ENCODE data around the gene ZFP36L2. TPM values are rescaled to one million over a fixed set of nuclear protein-coding genes. Genes with fewer than 3 reads are reported as not detected.

The ZFP36L2 gene
- total RNA-seq, 1 donor from 2014 or later: 62.1 TPM

GRCh38 chr2:43259512-43259911 is 33.1 kb upstream of the ZFP36L2 start:
- intact Hi-C loops (cut with micrococcal nuclease): no loop called here
- DNase-seq (no peak), ATAC-seq (ENCODE audit: low read depth) (no peak)
- no peak for TF ChIP-seq CTCF (IDR thresholded peaks at IDR 0.05)
- ChIA-PET POLR2A (no interaction called here), CTCF (no interaction called here)
- Mint-ChIP-seq H3K4me1 (no peaks in the 10 kb centered on the region), H3K27me3 (no peaks in the 10 kb centered on the region), H3K9me3 (no peaks in the 10 kb centered on the region), H3K36me3 (ENCODE audit: low read depth) (peaks cover 42% of the 10 kb centered on the region), H3K27ac (no peak overlapping the region), H3K4me3 (no peak overlapping the region)

- Mint-ChIP-seq H3K27ac (no peak overlapping the region), H3K9me3 (no peaks in the 10 kb centered on the region), H3K36me3 (ENCODE audit: low read depth) (peaks cover 38% of the 10 kb centered on the region), H3K27me3 (no peaks in the 10 kb centered on the region), H3K4me3 (no peak overlapping the region), H3K4me1 (no peaks in the 10 kb centered on the region)
- ChIA-PET POLR2A (no interaction called here), CTCF (no interaction called here)
- DNase-seq: no peak
- TF ChIP-seq CTCF (IDR thresholded peaks at IDR 0.05): no peak
- no peak for ATAC-seq (ENCODE audit: low read depth)
- intact Hi-C loops (cut with micrococcal nuclease): no loop called here
These were observed 32.2 kb upstream of the ZFP36L2 start for GRCh38 chr2:43258547-43259156.

GRCh38 chr2:43255296-43255910 is 29.0 kb upstream of the ZFP36L2 start:
- no peak overlapping the region for H3K27ac Mint-ChIP-seq
- TF ChIP-seq CTCF (IDR thresholded peaks at IDR 0.05): no peak
- intact Hi-C loops (cut with micrococcal nuclease): no loop called here
- H3K4me3 Mint-ChIP-seq: no peak overlapping the region
- no peaks in the 10 kb centered on the region for H3K4me1 Mint-ChIP-seq
- ChIA-PET POLR2A (no interaction called here), CTCF (no interaction called here)
- no peaks in the 10 kb centered on the region for H3K27me3 Mint-ChIP-seq
- peaks cover 32% of the 10 kb centered on the region for H3K36me3 Mint-ChIP-seq (ENCODE audit: low read depth)
- no peak for ATAC-seq (ENCODE audit: low read depth)
- H3K9me3 Mint-ChIP-seq: no peaks in the 10 kb centered on the region
- no peak for DNase-seq

- POLR2A ChIA-PET: interaction anchor here (1.0 kb wide), 1 partner anchor 14 kb away, joined by 3 read pairs; no protein-coding TSS in a partner anchor
- CTCF ChIA-PET: no interaction called here
- peaks cover 39% of the 10 kb centered on the region for H3K36me3 Mint-ChIP-seq (ENCODE audit: low read depth)
- DNase-seq (no peak), ATAC-seq (ENCODE audit: low read depth) (no peak)
- H3K27ac Mint-ChIP-seq: peak overlapping the region; percentile 6
- H3K9me3 Mint-ChIP-seq: no peaks in the 10 kb centered on the region
- intact Hi-C loops (cut with micrococcal nuclease): no loop called here
- H3K27me3 Mint-ChIP-seq: no peaks in the 10 kb centered on the region
- no peak overlapping the region for H3K4me3 Mint-ChIP-seq
- H3K4me1 Mint-ChIP-seq: no peaks in the 10 kb centered on the region
- TF ChIP-seq CTCF (IDR thresholded peaks at IDR 0.05): no peak
These were observed 27.9 kb upstream of the ZFP36L2 start for GRCh38 chr2:43254331-43254730.

GRCh38 chr2:43251171-43251731 is 24.8 kb upstream of the ZFP36L2 start:
- no peaks in the 10 kb centered on the region for H3K27me3 Mint-ChIP-seq
- POLR2A ChIA-PET: no interaction called here
- H3K4me3 Mint-ChIP-seq: no peak overlapping the region
- intact Hi-C loops (cut with micrococcal nuclease): no loop called here
- H3K9me3 Mint-ChIP-seq: no peaks in the 10 kb centered on the region
- CTCF ChIA-PET: interaction anchor here (0.7 kb wide), 1 partner anchor 22 kb away, joined by 3 read pairs; no protein-coding TSS in a partner anchor
- no peak overlapping the region for H3K27ac Mint-ChIP-seq
- ATAC-seq (ENCODE audit: low read depth) (no peak), DNase-seq (no peak)
- no peaks in the 10 kb centered on the region for H3K4me1 Mint-ChIP-seq
- H3K36me3 Mint-ChIP-seq (ENCODE audit: low read depth): peaks cover 38% of the 10 kb centered on the region
- no peak for TF ChIP-seq CTCF (IDR thresholded peaks at IDR 0.05)
